ENCODE data around the gene SETD3. TPM values are rescaled to one million over a fixed set of nuclear protein-coding genes. Genes with fewer than 3 reads are reported as not detected.

The SETD3 gene
- polyA plus RNA-seq, 1 donor (not counting 4 experiments of a cell fraction or from before 2014, with no cell fraction given) = 48.1 TPM

- H3K27me3 ChIP-seq (ENCODE audit: control insufficient read depth, extremely low read depth, insufficient read depth, low read length) = no peaks in the 10 kb centered on the region
- no peak overlapping the region for H3K27ac ChIP-seq (ENCODE audit: control insufficient read depth, insufficient read depth, low read length)
- no peak for FAIRE-seq
- peaks cover 7 to 11% of the 10 kb centered on the region in 2 experiments for H3K36me3 ChIP-seq (ENCODE audit: control insufficient read depth in 2 of 2, extremely low read depth in 1 of 2, insufficient read depth in 2 of 2, low read length in 2 of 2)
- H3K4me3 ChIP-seq (ENCODE audit: control insufficient read depth in 2 of 3, extremely low read depth in 1 of 3, insufficient read depth in 2 of 3, low read depth in 1 of 3, low read length in 3 of 3) = no peak overlapping the region
- H3K9me1 ChIP-seq (ENCODE audit: control insufficient read depth, extremely low read depth, insufficient read depth, low read length) = no peaks in the 10 kb centered on the region
- no peak overlapping the region for H3K9ac ChIP-seq (ENCODE audit: control insufficient read depth, extremely low read depth, insufficient read depth, low read length)
- H4K20me1 ChIP-seq (ENCODE audit: control insufficient read depth, extremely low read depth, insufficient read depth, low read length) = no peaks in the 10 kb centered on the region
- DNase-seq (ENCODE audit: low read depth, low spot score) = no peak
- H3K4me1 ChIP-seq (ENCODE audit: control insufficient read depth, extremely low read depth, insufficient read depth, low read length) = peaks cover 6% of the 10 kb centered on the region
- dilution Hi-C loops (cut with MboI; ENCODE audit: extremely low pct_ligation_motif_present, low sequenced_read_pairs) = no loop called here
- no peak overlapping the region for H2AFZ ChIP-seq (ENCODE audit: control insufficient read depth, low read length)
- H3K79me2 ChIP-seq (ENCODE audit: control insufficient read depth, insufficient read depth, low read length) = peaks cover 2% of the 10 kb centered on the region
- TF ChIP-seq CTCF (optimal IDR thresholded peaks at IDR 0.05 in 1 of 3, IDR thresholded peaks at IDR 0.05 in 1 of 3, conservative IDR thresholded peaks at IDR 0.05 in 1 of 3; ENCODE audit: extremely low read depth in 1 of 3, insufficient read depth in 2 of 3, low read length in 3 of 3) (no peak), EZH2 (IDR thresholded peaks at IDR 0.05; ENCODE audit: low read length) (no peak)
- no peaks in the 10 kb centered on the region for H3K9me3 ChIP-seq (ENCODE audit: control insufficient read depth, low read depth, low read length)
- no peak overlapping the region for H3K4me2 ChIP-seq (ENCODE audit: control insufficient read depth, extremely low read depth, insufficient read depth, low read depth, low read length)
Observed at GRCh38 chr14:99416909-99417308, 63.8 kb downstream of the SETD3 start.

GRCh38 chr14:99415496-99416281 is 65.0 kb downstream of the SETD3 start:
- H3K4me2 ChIP-seq (ENCODE audit: control insufficient read depth, extremely low read depth, insufficient read depth, low read depth, low read length) = no peak overlapping the region
- dilution Hi-C loops (cut with MboI; ENCODE audit: extremely low pct_ligation_motif_present, low sequenced_read_pairs) = no loop called here
- H3K4me1 ChIP-seq (ENCODE audit: control insufficient read depth, extremely low read depth, insufficient read depth, low read length) = peaks cover 6% of the 10 kb centered on the region
- H3K36me3 ChIP-seq (ENCODE audit: control insufficient read depth in 2 of 2, extremely low read depth in 1 of 2, insufficient read depth in 2 of 2, low read length in 2 of 2) = peaks cover 7 to 11% of the 10 kb centered on the region in 2 experiments
- peak; percentile 93 for FAIRE-seq
- H3K27ac ChIP-seq (ENCODE audit: control insufficient read depth, insufficient read depth, low read length) = no peak overlapping the region
- H4K20me1 ChIP-seq (ENCODE audit: control insufficient read depth, extremely low read depth, insufficient read depth, low read length) = no peaks in the 10 kb centered on the region
- H3K9ac ChIP-seq (ENCODE audit: control insufficient read depth, extremely low read depth, insufficient read depth, low read length) = no peak overlapping the region
- H2AFZ ChIP-seq (ENCODE audit: control insufficient read depth, low read length) = no peak overlapping the region
- no peaks in the 10 kb centered on the region for H3K9me3 ChIP-seq (ENCODE audit: control insufficient read depth, low read depth, low read length)
- peaks cover 2% of the 10 kb centered on the region for H3K79me2 ChIP-seq (ENCODE audit: control insufficient read depth, insufficient read depth, low read length)
- TF ChIP-seq EZH2 (IDR thresholded peaks at IDR 0.05; ENCODE audit: low read length) = no peak
- TF ChIP-seq CTCF (optimal IDR thresholded peaks at IDR 0.05 in 1 of 3, IDR thresholded peaks at IDR 0.05 in 1 of 3, conservative IDR thresholded peaks at IDR 0.05 in 1 of 3; ENCODE audit: extremely low read depth in 1 of 3, insufficient read depth in 2 of 3, low read length in 3 of 3) = peak; percentile 64 to 77 (median 65)
- no peaks in the 10 kb centered on the region for H3K9me1 ChIP-seq (ENCODE audit: control insufficient read depth, extremely low read depth, insufficient read depth, low read length)
- H3K4me3 ChIP-seq (ENCODE audit: control insufficient read depth in 2 of 3, extremely low read depth in 1 of 3, insufficient read depth in 2 of 3, low read depth in 1 of 3, low read length in 3 of 3) = no peak overlapping the region
- no peaks in the 10 kb centered on the region for H3K27me3 ChIP-seq (ENCODE audit: control insufficient read depth, extremely low read depth, insufficient read depth, low read length)
- DNase-seq (ENCODE audit: low read depth, low spot score) = peak; percentile 49

All from keratinocyte (primary cell).